OCI-M1 (cell line): Measurements from ENCODE around the gene ARL8A.

Experiments
- DNase-seq: peaks from one replicate; lab custom pipeline; 2025; lab: John Stamatoyannopoulos, UW

ARL8A gene

GRCh38 chr1:202135221-202135721, 9.3 kb downstream of the ARL8A start:
- peak; percentile 81 for DNase-seq

GRCh38 chr1:202134645-202135172, 9.8 kb downstream of the ARL8A start:
- no peak for DNase-seq

- no peak for DNase-seq
Observed at GRCh38 chr1:202133989-202134388, 10.5 kb downstream of the ARL8A start.

GRCh38 chr1:202133496-202133895, 11.0 kb downstream of the ARL8A start:
- no peak for DNase-seq

- DNase-seq, result no peak
Observed at GRCh38 chr1:202133001-202133400, 11.5 kb downstream of the ARL8A start.

- no peak for DNase-seq
Observed at GRCh38 chr1:202131956-202132821, 12.3 kb downstream of the ARL8A start.

- no peak for DNase-seq
Observed at GRCh38 chr1:202130816-202131522, 13.6 kb downstream of the ARL8A start.

GRCh38 chr1:202130297-202130721, 14.2 kb downstream of the ARL8A start:
- DNase-seq, result no peak

GRCh38 chr1:202129453-202130296, 14.9 kb downstream of the ARL8A start:
- DNase-seq, result no peak

- DNase-seq, result no peak
Observed at GRCh38 chr1:202127836-202128622, 16.5 kb downstream of the ARL8A start.

- DNase-seq, result no peak
Observed at GRCh38 chr1:202127061-202127460, 17.5 kb downstream of the ARL8A start.

GRCh38 chr1:202126426-202126825, 18.1 kb downstream of the ARL8A start:
- DNase-seq, result no peak

GRCh38 chr1:202125611-202126010, 18.9 kb downstream of the ARL8A start:
- no peak for DNase-seq

GRCh38 chr1:202124142-202124541, 20.4 kb downstream of the ARL8A start:
- no peak for DNase-seq

GRCh38 chr1:202123336-202123813, 21.2 kb downstream of the ARL8A start:
- DNase-seq, result no peak

GRCh38 chr1:202122639-202123335, 21.8 kb downstream of the ARL8A start, which contains the start of gene GPR37L1:
Gene GPR37L1 (plus strand): TSS chr1:202122917. CDS start chr1:202122964, 47 bp downstream.
- DNase-seq, result peak; percentile 64

- DNase-seq, result no peak
Observed at GRCh38 chr1:202121006-202121405, 23.5 kb downstream of the ARL8A start.

GRCh38 chr1:202117898-202118371, 26.6 kb downstream of the ARL8A start:
- peak; percentile 77 for DNase-seq

GRCh38 chr1:202116287-202116686, 28.2 kb downstream of the ARL8A start:
- DNase-seq, result no peak
